ENCODE measurements around the gene SMPD4.
A peak's percentile ranks its signal among the peaks of the same experiment; 100 is the strongest.
"Not testable (repeated sequence)": the region's sequence is repeated elsewhere in the genome, so short reads cannot be mapped to it uniquely, and the experiment has no call there.

The SMPD4 gene

GRCh38 chr2:130181325-130181879 is at the start of gene SMPD4:
SMPD4 (minus strand) TSS chr2:130181602; CDS start chr2:130176592, 5,010 bp downstream.
- TF ChIP-seq CTCF (IDR thresholded peaks at IDR 0.05; ENCODE audit: insufficient read depth, low read length, missing control alignments) = no peak
- DNase-seq (ENCODE audit: low read depth, low spot score) = peak; percentile 65
- CTCF ChIA-PET = interaction anchor here (0.6 to 6.4 kb wide), 7 partner anchors 10 to 195 kb away, joined by 3 to 88 read pairs (median 5); partner anchors contain the start of gene PTPN18
- POLR2A ChIA-PET = interaction anchor here (0.6 to 1.7 kb wide), 5 partner anchors 12 to 208 kb away, joined by 3 to 8 read pairs (median 4); partner anchors contain the start of gene IMP4
- peak within 1 kb of the TSS; percentile 88 for H3K4me3 ChIP-seq (ENCODE audit: low read depth, low read length)

- DNase-seq (ENCODE audit: low read depth, low spot score); H3K4me3 ChIP-seq (ENCODE audit: low read depth, low read length); POLR2A ChIA-PET; CTCF ChIA-PET: not testable (repeated sequence)
These were observed 49.5 kb upstream of the SMPD4 start for GRCh38 chr2:130230907-130231306.

GRCh38 chr2:130230376-130230775 is 49.0 kb upstream of the SMPD4 start:
- CTCF ChIA-PET; DNase-seq (ENCODE audit: low read depth, low spot score); POLR2A ChIA-PET; H3K4me3 ChIP-seq (ENCODE audit: low read depth, low read length): not testable (repeated sequence)

GRCh38 chr2:130229161-130229510 is 47.7 kb upstream of the SMPD4 start:
- DNase-seq (ENCODE audit: low read depth, low spot score); CTCF ChIA-PET; POLR2A ChIA-PET; H3K4me3 ChIP-seq (ENCODE audit: low read depth, low read length): not testable (repeated sequence)

GRCh38 chr2:130228467-130229160 is 47.2 kb upstream of the SMPD4 start:
- CTCF ChIA-PET; H3K4me3 ChIP-seq (ENCODE audit: low read depth, low read length); POLR2A ChIA-PET; DNase-seq (ENCODE audit: low read depth, low spot score): not testable (repeated sequence)

GRCh38 chr2:130228005-130228404 is 46.6 kb upstream of the SMPD4 start:
- H3K4me3 ChIP-seq (ENCODE audit: low read depth, low read length); CTCF ChIA-PET; DNase-seq (ENCODE audit: low read depth, low spot score); POLR2A ChIA-PET: not testable (repeated sequence)

GRCh38 chr2:130222523-130222922 is 41.1 kb upstream of the SMPD4 start:
- POLR2A ChIA-PET; H3K4me3 ChIP-seq (ENCODE audit: low read depth, low read length); DNase-seq (ENCODE audit: low read depth, low spot score); CTCF ChIA-PET: not testable (repeated sequence)

- POLR2A ChIA-PET, CTCF ChIA-PET: not testable (repeated sequence)
These were observed 39.1 kb upstream of the SMPD4 start for GRCh38 chr2:130220505-130220904.

GRCh38 chr2:130219147-130219546 is 37.7 kb upstream of the SMPD4 start:
- CTCF ChIA-PET; POLR2A ChIA-PET; H3K4me3 ChIP-seq (ENCODE audit: low read depth, low read length); DNase-seq (ENCODE audit: low read depth, low spot score): not testable (repeated sequence)

More at GRCh38 chr2:130220505-130220904, 39.1 kb upstream of the SMPD4 start:
- not testable (repeated sequence) for DNase-seq (ENCODE audit: low read depth, low spot score); H3K4me3 ChIP-seq (ENCODE audit: low read depth, low read length)

- H3K4me3 ChIP-seq (ENCODE audit: low read depth, low read length); POLR2A ChIA-PET; CTCF ChIA-PET; DNase-seq (ENCODE audit: low read depth, low spot score): not testable (repeated sequence)
These were observed 25.6 kb upstream of the SMPD4 start for GRCh38 chr2:130207051-130207450.

GRCh38 chr2:130203150-130203549 is 21.7 kb upstream of the SMPD4 start:
- DNase-seq (ENCODE audit: low read depth, low spot score); POLR2A ChIA-PET; CTCF ChIA-PET; H3K4me3 ChIP-seq (ENCODE audit: low read depth, low read length): not testable (repeated sequence)

GRCh38 chr2:130202518-130202917 is 21.1 kb upstream of the SMPD4 start:
- H3K4me3 ChIP-seq (ENCODE audit: low read depth, low read length); CTCF ChIA-PET; POLR2A ChIA-PET; DNase-seq (ENCODE audit: low read depth, low spot score): not testable (repeated sequence)
